Thyroid gland (tissue), 4 donors: Measurements from ENCODE around the gene ARRDC5.

Experiments
- CTCF ChIP-seq, 6 experiments: fragments of 200-600 bp in 3 of 6; fragments of 450-650 bp in 3 of 6; sonication (generic) in 3 of 6; IDR thresholded peaks; one replicate each; pipeline ENCODE4 v1.5.1; 2016 to 2019; ENCODE audit warnings: antibody characterized with exemption in 6 of 6, mild to moderate bottlenecking in 2 of 6, inconsistent platforms in 1 of 6, moderate library complexity in 1 of 6
- POLR2A ChIP-seq, 2 donors: fragments of 450-650 bp; IDR thresholded peaks; one replicate each; pipeline ENCODE4 v1.6.1; 2017; ENCODE audit warnings: antibody characterized with exemption in 2 of 2, mild to moderate bottlenecking in 2 of 2, moderate library complexity in 1 of 2

GRCh38 chr19:4951656-4952055, 49.0 kb upstream of the ARRDC5 start:
- TF ChIP-seq CTCF (IDR thresholded peaks at IDR 0.05), result no peak
- TF ChIP-seq POLR2A (IDR thresholded peaks at IDR 0.05), result no peak
